Right lobe of liver (tissue), 4 donors: ENCODE results near the gene ENPP3.

Experiments
- POLR2A ChIP-seq: fragments of 450-650 bp; IDR thresholded peaks from one replicate; pipeline ENCODE4 v1.6.1; 2017; ENCODE audit warnings: antibody characterized with exemption, mild to moderate bottlenecking
- TF ChIP-seq, protein P1 (sequence below), 4 donors: fragments of 200-600 bp in 3 of 4; fragments of 450-650 bp in 1 of 4; IDR thresholded peaks; one replicate each; pipeline versions ENCODE4 v1.5.1 to v1.8.0; 2016 to 2022; ENCODE audit warnings: antibody characterized with exemption in 4 of 4, mild to moderate bottlenecking in 2 of 4
- donor health status: DM: no; HTN: no; CAD: no.
- donor health status: DM: no; HTN: no; CAD: no.
- donor health status: DM: no; HTN: yes; CAD: no.

DNA sequence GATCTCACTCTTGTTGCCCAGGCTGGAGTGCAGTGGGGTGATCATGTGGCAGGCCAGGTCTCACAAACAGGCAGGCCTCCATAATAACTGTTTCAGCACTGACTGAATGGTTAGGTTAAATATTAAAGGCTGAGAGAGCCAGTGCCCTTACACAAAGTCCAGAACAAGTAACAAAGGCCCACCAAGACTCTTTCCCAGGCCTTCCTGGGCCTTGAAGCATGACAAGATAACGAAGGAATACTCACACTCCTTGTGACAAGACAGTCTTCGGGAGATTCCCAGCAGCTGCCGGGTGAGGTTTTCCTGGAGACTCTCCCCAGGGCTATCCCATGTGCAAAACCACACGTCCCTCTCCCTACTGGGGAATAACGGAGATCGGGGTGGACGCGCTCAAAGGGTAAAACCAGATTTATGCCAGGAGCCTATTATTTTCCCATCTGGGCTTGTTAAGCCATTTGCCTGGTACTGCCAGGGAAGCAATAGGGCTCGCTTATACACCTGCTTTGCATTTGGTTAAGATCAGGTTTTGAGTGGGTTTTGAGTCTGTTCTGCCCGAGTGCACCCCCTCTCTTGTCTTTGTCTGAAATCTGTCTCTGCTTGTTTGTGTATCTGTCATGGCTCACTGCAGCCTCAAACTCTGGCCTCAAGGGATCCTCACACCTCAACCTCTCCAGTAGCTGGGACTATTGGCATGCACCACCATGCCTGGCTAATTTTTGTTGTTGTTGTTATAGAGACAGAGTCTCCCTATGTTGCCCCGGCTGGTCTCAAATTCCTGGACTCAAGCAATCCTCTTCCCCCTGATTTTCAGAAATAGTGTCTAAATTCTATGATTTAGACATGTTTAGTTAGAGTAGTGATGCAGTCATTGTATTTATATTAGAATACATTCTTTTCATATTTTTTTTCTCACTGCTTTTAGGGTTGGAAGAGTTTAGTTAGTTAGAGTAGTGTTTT lies 1.4 kb upstream of the ENPP3 start:
- TF ChIP-seq POLR2A, result no peak
- TF ChIP-seq, protein P1, sequence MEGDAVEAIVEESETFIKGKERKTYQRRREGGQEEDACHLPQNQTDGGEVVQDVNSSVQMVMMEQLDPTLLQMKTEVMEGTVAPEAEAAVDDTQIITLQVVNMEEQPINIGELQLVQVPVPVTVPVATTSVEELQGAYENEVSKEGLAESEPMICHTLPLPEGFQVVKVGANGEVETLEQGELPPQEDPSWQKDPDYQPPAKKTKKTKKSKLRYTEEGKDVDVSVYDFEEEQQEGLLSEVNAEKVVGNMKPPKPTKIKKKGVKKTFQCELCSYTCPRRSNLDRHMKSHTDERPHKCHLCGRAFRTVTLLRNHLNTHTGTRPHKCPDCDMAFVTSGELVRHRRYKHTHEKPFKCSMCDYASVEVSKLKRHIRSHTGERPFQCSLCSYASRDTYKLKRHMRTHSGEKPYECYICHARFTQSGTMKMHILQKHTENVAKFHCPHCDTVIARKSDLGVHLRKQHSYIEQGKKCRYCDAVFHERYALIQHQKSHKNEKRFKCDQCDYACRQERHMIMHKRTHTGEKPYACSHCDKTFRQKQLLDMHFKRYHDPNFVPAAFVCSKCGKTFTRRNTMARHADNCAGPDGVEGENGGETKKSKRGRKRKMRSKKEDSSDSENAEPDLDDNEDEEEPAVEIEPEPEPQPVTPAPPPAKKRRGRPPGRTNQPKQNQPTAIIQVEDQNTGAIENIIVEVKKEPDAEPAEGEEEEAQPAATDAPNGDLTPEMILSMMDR (IDR thresholded peaks at IDR 0.05), result no peak
